GM18502 (cell line): ENCODE measurements around the gene CTBP1.
"Not testable (repeated sequence)": the region's sequence is repeated elsewhere in the genome, so short reads cannot be mapped to it uniquely, and the experiment has no call there.

Experiments
- ATAC-seq: cut with Tn5 transposase; IDR thresholded peaks from one replicate; pipeline ENCODE4 v1.9.1; 2021; ENCODE audit warnings: mild to moderate bottlenecking; ENCODE audit not compliant: unreplicated experiment, poor library complexity

The CTBP1 gene

DNA sequence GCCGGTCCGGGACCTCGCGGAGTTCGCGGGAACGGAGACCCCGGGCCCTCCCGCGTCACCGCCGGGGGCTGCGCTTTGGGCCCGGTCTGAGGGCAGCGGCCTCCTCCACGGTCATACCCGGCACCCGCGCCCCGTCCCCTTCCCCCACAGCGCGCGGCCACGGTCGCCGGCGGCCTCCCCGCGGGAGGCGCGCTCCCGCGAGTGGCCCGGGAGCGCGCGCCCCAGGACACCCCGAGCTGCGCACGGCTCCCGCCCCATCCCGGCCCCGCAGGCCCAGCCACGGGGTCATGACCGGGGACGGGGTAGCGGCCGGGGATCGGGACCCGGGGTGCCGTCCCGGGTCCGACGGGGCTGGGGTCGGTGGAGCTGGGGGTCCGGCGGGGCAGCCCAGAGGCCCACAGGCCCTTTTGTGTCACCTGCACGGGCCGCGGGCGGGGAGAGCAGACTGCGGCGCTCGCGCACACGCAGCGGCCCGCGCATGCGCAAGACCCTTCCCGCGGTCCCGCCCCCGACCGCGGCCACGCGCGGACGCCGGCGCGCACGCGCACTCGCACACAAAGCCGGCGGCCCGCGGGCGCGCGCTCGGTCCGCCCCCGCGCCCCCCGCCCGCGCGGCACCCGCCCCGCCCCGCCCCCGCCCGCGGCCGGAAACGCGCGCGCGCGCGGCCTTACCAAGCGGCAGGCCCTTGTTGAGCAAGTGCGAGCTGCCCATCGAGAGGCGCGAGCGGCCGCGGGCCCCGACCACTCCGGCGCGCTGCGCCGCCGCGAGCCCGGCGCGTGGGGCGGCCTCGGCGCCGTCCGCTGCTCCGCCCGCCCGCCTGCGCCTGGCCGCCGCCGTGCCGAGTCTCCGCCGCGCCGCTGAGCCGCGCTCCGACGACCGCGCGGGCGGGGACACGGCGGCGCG is at the start of gene CTBP1:
Gene CTBP1 (minus strand): TSS at position 886 of the 903 bp plus-strand sequence. CDS start 7,799 bp downstream, outside the sequence.
- ATAC-seq = peak; percentile 43

DNA sequence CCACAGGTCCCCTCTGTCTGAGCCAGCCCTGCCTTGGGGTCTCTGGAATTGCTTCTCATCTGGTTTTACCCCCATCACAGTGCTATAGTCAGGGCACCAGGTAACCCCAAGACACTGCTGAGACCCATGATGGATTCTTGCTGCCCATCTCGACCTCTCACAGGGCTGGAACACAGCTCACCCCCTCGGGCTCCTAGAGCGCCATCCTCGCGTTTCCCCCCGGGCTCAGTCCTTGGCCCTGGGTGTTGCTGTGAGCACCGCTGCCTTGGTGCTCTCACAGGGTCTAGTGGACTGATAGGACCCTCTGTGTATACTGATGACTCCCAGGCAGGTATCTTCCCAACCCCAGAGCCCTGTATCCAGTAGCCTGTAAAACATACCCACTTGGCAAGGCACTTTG is 49.5 kb upstream of the CTBP1 start:
- ATAC-seq = no peak

DNA sequence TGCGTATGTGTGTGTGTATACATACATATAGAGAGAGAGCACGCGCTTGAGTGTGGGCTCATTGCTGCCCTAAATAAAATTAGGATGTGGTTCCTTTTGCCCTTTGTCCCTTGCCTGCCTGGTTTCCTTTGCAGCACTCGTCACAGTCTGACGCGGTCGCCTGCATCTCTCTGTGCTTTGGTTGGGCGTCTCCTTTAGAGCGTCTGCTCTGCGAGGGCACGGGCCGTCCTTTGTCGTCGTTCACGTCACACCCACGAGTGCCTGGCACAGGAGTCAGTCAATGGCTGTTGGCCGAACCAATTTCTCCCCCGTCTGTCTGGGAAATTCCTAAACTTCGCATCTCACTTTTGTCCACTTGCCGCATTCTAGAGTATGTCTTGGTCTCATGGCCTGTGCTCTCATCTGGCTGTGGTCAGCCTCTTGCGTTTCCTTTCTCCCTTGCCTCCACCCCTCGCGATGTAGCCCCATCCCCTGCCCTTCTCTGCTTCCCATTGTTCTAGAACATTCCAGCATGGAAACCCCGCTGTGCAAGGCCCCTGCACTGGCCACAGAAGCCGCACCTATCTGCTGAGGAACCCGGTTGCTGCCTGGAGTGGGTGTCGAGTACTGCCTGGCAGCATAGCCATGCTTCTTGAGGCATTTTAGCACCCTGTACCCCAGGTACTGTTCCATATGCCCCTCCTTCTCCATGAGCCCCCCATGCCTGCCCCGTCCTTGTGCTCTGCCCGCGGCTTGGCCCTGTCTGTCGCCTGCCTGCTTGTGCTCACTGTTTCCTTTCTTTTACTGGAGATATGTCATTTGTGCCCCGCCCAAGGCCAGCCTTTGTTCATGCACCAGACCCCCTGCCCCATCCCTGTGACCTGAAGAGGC is 48.8 kb upstream of the CTBP1 start:
- no peak for ATAC-seq

DNA sequence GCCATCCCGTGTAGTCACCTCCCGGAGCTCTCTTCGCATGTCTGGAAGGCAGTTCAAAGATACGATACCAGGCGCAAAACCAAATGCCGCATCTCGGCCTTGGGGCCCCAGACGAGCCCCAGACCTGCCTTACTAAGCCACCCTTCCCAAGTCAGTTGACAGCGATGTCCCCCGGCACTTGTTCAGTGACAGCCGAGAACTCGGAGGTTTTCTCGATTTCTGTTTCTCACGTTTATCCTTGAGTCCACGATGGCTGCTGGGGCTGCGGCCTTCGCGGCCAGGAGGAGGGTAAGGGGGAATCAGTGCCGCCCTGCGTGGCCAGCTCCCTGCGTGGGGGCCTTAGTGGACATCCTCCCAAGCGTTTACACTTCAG is 48.1 kb upstream of the CTBP1 start:
- no peak for ATAC-seq

DNA sequence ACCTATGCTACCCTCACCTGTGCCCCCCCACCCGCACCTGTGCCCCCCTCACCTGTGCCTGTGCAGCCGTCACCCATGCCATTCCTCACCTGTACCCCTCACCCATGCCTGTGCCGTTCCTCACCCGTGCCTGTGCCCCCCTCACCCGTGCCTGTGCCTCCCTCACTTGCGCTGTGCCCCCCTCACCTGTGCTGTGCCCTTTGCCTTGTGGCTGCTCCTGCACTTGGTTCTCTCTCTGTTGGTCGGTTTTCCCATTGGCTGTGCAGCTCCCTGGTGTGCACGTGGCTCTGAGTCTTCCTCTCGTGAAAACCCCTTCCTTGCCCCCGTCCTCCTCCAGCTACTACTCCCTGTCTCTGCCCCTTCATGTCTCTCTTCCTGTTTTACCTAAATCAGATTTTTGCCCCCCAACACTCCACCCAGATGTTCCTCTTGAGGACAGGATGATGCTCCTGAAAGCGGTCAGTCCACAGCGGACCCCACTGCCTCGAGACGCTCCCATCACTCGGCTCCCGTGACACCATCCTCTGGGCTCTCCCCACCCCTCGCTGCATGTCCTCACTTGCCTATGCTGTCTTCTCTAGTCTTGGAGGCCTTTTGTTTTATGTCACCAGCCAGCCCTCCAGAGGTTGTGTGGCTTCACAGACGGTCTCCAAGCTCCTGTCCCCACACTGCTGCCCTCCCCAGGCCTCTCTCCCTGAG is 47.5 kb upstream of the CTBP1 start:
- ATAC-seq = no peak

DNA sequence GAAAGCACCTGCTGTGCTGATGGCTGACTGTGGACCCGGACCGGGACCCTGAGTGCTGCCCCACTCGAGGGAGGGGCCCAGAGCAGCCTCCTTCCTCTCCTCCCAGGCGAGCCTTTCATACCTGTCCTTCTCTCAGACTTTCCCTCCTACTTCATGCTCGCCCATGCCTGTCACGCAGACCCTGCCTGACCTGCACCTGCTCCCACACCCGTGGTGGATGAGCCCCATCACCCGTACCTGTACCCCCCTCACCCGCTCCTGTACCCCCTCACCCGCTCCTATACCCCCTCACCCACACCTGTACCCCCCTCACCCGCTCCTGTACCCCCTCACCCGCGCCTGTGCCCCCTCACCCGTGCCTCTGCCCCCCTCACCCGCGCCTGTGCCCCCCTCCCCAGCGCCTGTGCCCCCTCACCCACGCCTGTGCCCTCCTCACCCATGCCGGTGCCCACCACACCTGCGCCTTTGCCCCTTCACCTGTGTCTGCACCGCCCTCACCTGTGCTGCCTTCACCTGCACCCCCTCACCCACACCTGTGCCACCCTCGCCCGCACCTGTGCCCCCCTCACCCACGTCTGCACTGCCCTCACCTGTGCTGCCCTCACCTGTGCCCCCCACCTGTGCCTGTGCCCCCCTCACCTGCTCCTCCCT is 46.6 kb upstream of the CTBP1 start:
- no peak for ATAC-seq

DNA sequence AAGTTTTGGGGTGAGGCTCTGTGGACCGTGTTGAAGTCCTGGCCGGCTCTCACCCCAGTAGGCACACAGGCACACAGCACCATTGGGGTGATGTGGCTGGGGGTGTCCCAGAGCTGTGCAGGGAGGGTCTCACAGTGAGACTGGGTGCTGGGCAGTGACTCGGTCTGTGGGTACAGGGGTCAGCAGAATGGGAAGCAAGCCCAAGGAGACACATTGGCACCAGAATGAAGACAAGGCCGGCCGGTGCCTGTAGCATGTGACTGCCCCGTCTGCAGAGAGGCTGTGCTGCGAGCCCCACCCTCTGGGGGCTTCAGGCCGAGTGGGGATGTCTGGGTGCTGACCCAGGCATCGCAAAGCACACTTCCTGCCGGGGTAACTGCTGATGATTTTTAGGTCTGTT is 46.0 kb upstream of the CTBP1 start:
- no peak for ATAC-seq

DNA sequence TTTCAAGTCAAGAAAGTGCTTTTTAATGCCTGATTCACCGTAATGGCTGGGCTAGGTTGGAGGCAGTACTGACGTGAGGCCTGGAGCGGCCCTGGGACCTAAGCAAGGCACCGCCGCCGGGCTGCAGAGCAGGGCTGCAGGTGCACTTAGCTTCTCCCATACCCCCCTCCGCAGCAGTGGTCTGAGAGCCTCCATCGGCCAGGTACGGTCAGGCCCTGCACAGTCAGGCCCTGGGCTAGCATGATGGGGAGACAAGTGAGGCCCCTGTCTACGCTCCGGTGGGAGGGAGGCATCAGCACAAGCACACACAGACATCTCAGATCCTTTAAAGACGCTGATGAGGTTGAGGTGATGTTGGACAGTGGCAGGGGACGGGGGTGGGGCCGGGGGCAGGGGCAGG is 45.5 kb upstream of the CTBP1 start:
- ATAC-seq = no peak

DNA sequence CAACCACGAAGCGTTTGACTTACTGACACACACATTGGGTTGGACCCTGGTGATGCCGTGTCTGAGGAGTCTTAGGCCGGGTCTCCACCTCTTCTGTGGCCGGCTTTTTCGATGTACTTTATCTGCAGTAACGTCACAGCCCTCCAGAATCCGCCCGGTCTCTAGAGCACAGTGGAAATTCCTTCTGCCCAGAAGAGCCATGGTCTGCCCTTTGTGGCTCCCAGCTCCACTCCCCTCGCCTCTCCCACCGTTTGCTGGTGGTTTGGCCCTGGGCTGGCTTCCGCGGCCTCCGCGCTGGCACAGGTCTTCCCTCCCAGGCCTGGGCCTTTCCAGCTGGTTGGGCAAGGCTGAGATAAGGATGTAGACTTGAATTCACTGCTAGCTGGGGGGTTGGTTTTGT is 45.1 kb upstream of the CTBP1 start:
- no peak for ATAC-seq

DNA sequence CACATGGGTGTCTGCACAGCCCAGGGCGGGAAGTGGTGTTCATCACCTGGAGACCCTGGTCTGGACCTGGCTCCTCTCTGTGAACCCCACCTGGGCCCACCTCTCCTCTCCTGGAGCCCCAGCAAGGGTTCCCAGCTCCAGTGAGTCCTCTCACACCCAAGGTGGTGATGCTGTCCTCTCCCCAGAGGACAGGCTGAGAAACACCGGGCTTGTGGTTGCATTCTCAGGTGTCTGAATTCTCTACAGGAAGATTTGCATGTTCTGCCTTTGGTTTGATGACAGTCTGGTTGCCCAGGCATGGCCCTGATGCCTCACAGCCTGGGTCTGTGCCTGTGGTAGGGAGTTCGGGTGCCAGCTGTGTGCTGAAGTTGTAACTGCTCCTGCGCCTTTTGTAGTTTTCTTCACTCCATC is 44.6 kb upstream of the CTBP1 start:
- ATAC-seq = no peak

DNA sequence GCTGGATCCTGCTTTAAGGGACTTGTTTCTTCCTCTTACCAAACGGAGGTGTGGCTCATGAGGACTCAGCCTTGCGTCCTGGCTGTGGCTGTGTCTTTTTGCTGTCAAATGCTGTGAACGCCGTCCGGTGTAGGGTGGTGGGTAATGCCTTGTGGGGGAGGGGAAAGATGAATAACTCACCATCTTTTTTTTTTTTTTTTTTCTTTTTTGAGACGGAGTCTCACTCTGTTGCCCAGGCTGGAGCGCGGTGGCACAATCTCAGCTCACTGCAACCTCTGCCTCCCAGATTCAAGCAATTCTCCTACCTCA is 43.7 kb upstream of the CTBP1 start:
- ATAC-seq = not testable (repeated sequence)

DNA sequence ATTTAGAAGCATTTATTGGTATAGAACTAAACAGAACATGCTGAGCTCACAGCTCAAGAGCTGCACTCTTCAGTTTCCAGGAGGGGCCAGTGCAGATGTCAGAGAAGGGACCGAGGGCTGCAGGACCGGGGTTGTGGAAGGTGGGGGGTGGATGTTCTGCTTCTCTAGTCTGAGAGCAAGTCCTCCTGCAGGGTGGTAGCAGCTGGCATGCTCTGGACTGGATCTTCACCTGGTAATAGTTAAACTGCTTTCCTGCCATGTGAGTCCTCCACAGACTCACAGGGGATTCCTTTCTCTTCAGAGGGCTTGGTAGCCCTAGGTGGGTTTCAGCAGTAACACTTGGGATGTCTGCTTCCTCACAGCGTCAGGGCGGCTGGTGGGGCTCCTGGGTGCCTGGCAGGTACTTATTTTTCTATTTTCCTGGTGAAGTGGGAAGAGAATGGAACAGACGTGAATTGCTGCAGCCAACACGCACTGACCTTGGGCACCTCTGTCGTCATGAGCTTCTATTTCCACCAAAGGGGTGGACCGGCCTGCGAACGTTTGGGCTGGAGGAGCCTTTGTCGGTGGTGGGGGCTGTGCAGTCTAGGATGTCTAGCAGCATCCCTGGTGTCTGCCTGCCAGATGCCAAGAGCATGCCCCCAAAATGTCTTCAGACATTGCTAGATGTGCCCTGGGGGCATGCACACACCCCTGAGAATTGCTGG is 43.2 kb upstream of the CTBP1 start:
- ATAC-seq = no peak

DNA sequence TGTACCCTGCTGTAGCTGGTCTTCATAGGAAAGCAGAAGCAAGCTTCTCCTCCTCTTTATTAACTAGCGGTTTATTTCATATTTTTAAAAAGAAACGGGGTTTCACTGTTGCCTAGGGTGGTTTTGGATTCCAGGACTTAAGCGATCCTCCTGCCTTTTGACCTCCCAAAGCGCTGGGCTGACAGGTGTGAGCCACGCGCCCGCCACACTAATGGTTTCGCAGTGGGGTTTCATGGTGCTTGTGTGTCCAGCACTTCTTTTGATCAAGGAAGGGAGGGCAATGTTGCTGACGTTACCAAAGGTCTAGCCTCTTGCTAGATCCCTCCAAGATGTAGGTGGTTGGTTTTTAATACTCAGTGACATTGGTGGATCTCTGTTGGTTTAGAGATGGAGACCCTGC is 42.2 kb upstream of the CTBP1 start:
- no peak for ATAC-seq

DNA sequence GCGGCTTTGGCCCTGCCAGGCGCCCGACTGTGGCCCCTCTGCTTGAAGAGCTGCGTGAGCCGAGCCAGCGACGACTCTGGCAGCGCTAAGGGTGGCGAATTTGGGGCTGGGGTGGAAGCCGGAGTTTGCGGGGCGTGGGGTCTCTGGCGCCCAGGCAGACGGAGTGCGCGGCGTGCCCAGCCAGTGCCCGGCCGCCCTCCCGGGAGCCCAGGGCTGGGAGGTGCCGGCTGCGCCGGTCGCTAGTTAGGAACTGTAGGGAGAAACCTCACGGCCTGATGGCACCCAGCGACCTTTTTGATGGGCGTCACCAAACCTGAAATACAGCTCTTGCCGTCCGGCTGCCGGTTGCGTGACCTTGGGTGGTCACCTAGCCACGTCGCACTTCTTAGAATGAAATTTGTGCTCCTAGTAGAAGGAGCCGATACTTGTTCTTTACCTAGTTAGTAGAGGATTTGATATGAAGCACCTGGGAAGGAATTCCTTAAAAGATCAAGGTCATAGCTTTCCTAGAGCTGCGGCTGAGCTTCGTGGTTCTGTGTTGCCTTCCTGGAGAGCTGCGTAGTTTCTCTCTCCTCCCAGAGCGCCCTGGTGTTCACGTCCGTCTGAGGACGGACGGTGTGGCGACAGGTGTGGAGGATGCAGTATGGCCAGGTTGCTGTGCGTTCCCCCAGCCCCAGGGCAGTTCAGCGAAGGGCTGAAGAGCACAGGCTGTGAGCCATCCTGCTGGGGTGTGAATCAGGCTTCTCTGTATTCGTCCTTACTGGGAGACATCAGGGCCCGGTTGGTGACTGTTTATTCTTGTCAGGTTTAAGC is 41.4 kb upstream of the CTBP1 start:
- ATAC-seq = peak; percentile 9

DNA sequence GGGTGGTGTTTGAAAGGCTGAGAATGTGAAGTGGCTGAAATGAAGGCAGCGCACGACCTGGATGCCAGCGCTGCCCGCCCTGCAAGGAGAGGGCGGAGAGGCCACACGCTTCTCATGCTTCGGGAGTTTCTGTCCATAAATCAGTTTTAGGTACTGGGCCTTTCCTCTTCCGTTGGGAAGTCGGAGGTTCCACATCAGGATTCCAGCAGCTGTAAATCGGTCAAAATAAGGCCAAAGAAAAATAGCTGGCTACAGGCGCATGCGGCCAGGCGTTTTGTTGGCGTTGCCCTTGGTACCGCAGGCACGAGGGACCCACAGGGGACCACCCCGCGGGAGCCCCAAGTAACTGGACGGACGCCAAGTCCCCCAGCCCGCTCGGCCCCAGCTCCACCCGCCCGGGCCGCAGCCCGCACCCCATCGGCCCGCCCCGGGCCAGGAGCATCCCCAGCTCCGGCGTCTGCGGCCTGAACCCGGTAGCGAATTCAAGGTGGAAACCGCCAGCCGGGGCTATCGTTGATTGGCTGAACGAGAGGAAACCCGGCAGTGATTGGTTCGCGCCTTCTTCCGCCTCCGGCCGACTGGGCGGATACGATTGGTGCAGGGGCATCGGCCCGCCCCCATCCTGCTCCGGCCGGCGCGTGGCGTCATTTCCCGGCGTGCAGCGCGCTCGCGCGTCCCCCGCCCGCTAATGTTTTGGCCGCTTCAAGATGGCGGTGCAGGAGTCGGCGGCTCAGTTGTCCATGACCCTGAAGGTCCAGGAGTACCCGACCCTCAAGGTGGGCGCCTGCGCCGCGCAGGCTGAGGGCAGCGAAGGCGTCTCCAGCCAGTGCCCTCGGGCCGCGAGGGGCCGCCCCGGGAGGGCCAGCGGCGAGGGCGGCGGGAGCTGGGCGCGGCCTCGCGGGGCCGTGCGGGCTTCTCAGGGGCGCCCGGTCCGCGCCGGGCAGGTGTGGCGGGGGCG is 40.6 kb upstream of the CTBP1 start, which contains the start of gene MAEA:
Gene MAEA (plus strand): TSS at position 685 of the 958 bp plus-strand sequence. CDS start 23 bp downstream, at position 708.
- ATAC-seq = peak; percentile 92

DNA sequence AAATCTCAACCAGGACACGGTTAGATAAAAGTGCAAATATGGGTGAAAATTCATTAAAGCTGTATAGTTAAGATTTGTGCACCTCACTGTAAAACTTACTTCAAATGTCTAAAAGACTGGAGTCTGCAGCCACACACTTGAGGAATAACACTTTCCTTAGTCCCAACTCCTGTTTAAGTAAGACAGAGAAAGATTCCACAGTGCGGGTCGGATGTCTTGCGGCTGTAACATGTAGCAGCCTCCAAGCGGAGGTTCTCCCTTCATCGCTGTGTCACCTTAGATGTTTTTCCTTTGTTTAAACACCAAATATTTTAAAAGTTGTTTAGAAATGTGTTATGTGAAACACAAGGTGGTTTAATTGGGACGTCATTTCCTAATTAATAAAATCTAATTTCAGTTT is 39.9 kb upstream of the CTBP1 start:
- ATAC-seq = no peak

DNA sequence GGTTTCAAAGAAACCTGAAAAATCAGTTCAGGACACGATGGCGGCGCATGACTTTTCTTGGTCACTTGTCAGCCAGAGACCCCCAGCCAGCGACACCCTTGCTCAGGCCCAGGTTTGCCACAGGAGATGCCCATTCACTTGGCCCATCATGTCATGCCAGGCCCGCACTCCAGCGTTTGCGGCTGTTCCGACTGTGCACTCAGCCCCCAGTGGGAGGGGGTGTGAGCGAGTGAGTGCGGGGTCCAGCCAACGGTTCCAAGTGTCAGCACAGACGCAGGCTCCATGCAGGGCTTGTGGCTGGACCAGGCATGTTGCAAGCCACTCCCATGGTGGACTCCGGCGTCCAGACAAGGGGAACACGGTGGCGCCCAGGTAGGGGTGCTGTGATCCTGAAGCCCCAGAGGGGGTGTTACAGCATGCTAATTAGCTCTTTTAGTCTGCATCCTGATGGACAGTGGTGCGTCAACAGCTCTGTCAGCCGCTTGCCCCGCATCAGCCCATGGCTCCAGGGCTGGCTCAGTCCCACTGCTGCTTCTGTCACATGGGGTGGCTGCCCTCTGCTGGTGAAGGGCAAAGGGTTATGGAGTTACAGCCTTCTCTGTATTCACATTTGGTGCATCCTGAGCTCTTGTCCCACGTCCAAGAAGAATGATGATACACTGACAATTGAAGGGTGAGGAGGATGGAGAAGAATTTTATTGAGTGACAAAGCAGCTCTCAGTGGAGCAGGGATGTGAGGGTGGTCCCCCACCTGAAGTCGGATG is 37.0 kb upstream of the CTBP1 start:
- no peak for ATAC-seq
